ENCODE measurements around the gene SORCS2.

- TF ChIP-seq CTCF (IDR thresholded peaks at IDR 0.05) (no peak), POLR2A (IDR thresholded peaks at IDR 0.05) (no peak)
Measured at GRCh38 chr4:7742807-7743280, 550.5 kb downstream of the SORCS2 start.

All from right lobe of liver (tissue), 4 donors.